ES-I3 (cell line): ENCODE data around the gene ST6GALNAC5.

ENCODE experiments used
- H3K36me3 ChIP-seq: 2 replicates; pipeline ENCODE4 v1.6.1; 2013; ENCODE audit warnings: mild to moderate bottlenecking, low read length, control low read depth, moderate library complexity; ENCODE audit not compliant: insufficient read depth
- H3K4me1 ChIP-seq: 2 replicates; pipeline ENCODE4 v1.6.1; 2013; ENCODE audit warnings: mild to moderate bottlenecking, control low read depth, low read length; ENCODE audit not compliant: insufficient read depth
- H3K9ac ChIP-seq: 2 replicates; pipeline ENCODE4 v1.6.1; 2013; ENCODE audit warnings: low read depth, mild to moderate bottlenecking, low read length, moderate library complexity
- H3K9me3 ChIP-seq: 2 replicates; pipeline ENCODE4 v1.6.1; 2013; ENCODE audit warnings: mild to moderate bottlenecking, low read length, moderate library complexity; ENCODE audit not compliant: control insufficient read depth, insufficient read depth

The ST6GALNAC5 gene

GRCh38 chr1:77044133-77044849 lies 177.0 kb downstream of the ST6GALNAC5 start:
- no peak overlapping the region for H3K9ac ChIP-seq
- no peaks in the 10 kb centered on the region for H3K9me3 ChIP-seq
- no peaks in the 10 kb centered on the region; the same call in 1 of the 2 replicates for H3K4me1 ChIP-seq
- H3K36me3 ChIP-seq, result no peaks in the 10 kb centered on the region

GRCh38 chr1:77047575-77047974 lies 180.3 kb downstream of the ST6GALNAC5 start:
- no peaks in the 10 kb centered on the region for H3K9me3 ChIP-seq
- no peak overlapping the region for H3K9ac ChIP-seq
- no peaks in the 10 kb centered on the region for H3K36me3 ChIP-seq
- H3K4me1 ChIP-seq, result no peaks in the 10 kb centered on the region

DNA sequence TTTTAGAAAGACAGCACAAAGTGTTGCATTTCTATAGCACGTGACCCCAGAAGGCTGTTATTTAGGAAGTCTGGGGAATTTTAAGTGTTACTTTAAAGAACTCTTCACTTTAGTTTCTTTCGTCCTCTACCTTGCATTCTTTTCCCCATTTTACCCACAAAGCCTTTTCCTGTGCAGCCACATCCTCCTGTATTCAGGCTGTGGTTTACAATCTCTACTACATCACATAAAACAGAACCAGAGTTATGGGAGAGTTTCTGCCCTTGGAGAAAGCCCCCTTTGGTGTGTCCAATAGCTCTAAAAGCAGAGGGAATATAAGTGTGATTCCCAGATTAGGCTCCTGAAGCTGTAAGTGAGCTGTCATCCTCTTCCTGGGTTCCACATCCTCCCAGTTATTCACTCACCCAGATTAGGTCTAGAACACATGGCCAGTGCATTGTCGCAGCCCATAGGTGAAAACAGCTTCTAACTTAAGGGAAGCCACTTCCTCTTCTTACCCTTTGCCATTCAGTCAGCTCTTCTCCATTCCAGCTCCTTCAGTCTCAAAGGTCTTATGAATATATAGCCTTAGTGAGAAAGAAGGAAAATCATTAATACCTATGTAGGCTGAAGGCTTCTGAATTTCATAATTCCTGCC lies 180.8 kb downstream of the ST6GALNAC5 start:
- no peak overlapping the region for H3K9ac ChIP-seq
- no peaks in the 10 kb centered on the region for H3K4me1 ChIP-seq
- no peaks in the 10 kb centered on the region for H3K9me3 ChIP-seq
- no peaks in the 10 kb centered on the region for H3K36me3 ChIP-seq

DNA sequence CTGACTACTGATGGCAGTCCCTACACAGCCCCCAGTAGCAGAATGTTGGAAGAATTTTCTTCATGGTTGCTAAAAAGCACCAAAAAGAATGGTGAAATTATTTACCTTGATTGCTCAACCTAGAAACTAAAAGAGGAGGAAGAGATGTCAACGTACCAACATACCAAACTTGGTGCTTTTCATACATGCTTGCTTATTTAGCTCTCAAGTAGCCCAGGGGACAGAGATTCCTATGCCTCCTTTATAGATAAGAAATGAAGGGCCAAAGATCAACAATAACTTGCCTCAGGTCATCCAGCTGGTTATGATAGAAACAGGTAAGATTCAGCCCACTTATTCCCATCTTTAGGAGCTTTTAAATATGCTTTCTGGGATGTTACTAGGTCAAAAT lies 181.3 kb downstream of the ST6GALNAC5 start:
- Histone ChIP-seq H3K4me1 (no peaks in the 10 kb centered on the region), H3K36me3 (no peaks in the 10 kb centered on the region), H3K9ac (no peak overlapping the region), H3K9me3 (no peaks in the 10 kb centered on the region)

DNA sequence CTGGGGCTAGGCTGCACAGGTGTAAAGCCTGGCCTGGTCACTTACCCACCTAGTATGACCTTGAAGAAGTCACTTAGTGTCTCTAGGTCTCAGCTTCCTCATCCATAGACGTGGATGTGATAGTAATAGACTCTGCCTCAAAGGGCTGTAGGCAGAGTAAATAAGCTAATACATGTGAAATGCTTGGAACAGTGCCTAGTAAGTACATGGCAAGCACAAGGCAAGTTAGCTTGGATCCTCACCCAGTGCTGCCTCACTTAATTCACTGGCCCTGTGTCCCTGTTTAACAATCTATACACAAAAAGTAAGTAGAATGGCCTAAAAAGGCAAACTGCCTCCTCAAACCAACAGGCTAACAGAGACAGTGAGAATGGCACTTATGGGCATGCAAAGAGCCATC lies 184.1 kb downstream of the ST6GALNAC5 start:
- H3K36me3 ChIP-seq, result no peaks in the 10 kb centered on the region; the same call in 1 of the 2 replicates
- no peaks in the 10 kb centered on the region for H3K4me1 ChIP-seq
- no peaks in the 10 kb centered on the region for H3K9me3 ChIP-seq
- no peak overlapping the region for H3K9ac ChIP-seq

GRCh38 chr1:77056525-77056924 lies 189.2 kb downstream of the ST6GALNAC5 start:
- Histone ChIP-seq H3K9me3 (no peaks in the 10 kb centered on the region), H3K4me1 (peaks cover 10% of the 10 kb centered on the region; the same call in 1 of the 2 replicates), H3K9ac (no peak overlapping the region), H3K36me3 (no peaks in the 10 kb centered on the region; the same call in 1 of the 2 replicates)

DNA sequence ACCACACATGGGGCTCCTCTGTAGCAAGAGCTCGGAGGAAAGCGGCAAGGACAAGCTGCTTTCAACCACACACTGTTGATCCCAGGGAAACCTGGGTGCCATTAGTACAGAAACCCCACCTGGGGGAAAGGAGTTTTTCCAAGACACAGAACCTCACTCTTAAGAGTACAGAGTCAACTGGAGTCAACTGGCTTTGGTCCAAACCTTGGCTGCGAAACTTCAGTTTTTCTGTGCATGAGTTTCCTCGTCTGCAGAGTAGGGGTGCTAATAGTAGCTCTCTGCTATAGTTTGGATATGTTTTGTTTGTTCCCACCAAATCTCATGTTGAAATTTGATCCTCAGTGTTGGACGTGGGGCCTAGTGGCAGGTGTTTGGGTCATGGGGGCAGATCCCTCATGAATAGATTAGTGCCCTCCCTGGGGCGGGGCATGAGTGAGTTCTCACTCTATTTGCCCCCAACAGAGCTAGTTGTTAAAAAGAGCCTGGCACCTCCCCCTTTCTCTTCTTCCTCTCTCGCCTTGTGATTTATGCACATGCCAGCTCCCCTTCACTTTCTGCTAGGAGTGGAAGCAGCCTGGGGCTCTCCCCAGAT lies 190.8 kb downstream of the ST6GALNAC5 start:
- peaks cover 10% of the 10 kb centered on the region; the same call in 1 of the 2 replicates for H3K4me1 ChIP-seq

GRCh38 chr1:77060000-77060399 lies 192.7 kb downstream of the ST6GALNAC5 start:
- H3K9ac ChIP-seq, result no peak overlapping the region
- H3K36me3 ChIP-seq, result no peaks in the 10 kb centered on the region
- peaks cover 10% of the 10 kb centered on the region; the same call in 1 of the 2 replicates for H3K4me1 ChIP-seq
- H3K9me3 ChIP-seq, result no peaks in the 10 kb centered on the region

More for the DNA sequence above, 190.8 kb downstream of the ST6GALNAC5 start:
- no peaks in the 10 kb centered on the region for H3K9me3 ChIP-seq
- H3K36me3 ChIP-seq, result no peaks in the 10 kb centered on the region; the same call in 1 of the 2 replicates
- H3K9ac ChIP-seq, result no peak overlapping the region

DNA sequence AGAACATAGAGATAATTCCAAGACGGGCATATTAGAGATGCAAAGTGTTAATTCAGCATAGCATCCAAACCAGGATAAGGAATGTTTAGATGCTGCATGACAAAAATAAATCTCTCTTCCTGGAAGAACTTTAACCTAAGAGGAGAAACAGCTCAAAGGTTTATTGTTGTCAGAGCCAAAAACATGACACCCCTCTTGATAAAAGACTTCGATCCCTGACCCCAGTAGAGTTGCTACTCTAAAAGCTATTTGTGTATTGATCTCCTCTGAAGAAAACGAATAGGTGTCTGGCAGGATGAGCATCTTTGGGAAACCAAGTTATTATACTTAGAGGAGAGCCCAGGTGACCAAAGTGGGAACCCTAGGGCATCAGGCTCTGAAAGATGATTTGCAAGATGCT lies 193.9 kb downstream of the ST6GALNAC5 start:
- Histone ChIP-seq H3K9ac (no peak overlapping the region), H3K9me3 (no peaks in the 10 kb centered on the region), H3K4me1 (peaks cover 10% of the 10 kb centered on the region; the same call in 1 of the 2 replicates), H3K36me3 (no peaks in the 10 kb centered on the region)

DNA sequence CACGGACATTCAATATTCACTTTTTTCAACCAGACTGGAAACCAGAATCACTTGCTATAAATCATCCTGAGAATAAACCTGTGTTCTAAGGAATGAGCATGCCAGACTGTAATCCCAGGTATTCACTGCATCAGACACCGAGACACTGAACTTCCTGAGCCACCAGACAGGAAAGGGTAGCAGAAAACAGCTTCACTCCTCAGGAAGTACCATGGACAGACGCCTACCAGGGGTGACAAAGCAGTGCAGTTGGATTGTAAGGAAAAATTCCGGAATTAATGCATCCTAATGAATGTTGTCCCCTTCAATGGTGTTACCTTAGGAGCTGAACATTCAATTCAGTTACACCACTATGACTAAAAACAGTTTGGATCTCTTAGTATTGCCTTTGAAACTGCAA lies 195.8 kb downstream of the ST6GALNAC5 start:
- peaks cover 10% of the 10 kb centered on the region; the same call in 1 of the 2 replicates for H3K4me1 ChIP-seq
- H3K9me3 ChIP-seq, result no peaks in the 10 kb centered on the region
- H3K9ac ChIP-seq, result no peak overlapping the region
- H3K36me3 ChIP-seq, result no peaks in the 10 kb centered on the region

- peaks cover 7% of the 10 kb centered on the region; the same call in 1 of the 2 replicates for H3K4me1 ChIP-seq
- H3K9me3 ChIP-seq, result no peaks in the 10 kb centered on the region
- H3K36me3 ChIP-seq, result no peaks in the 10 kb centered on the region
These were observed 197.0 kb downstream of the ST6GALNAC5 start for GRCh38 chr1:77064246-77064645.

DNA sequence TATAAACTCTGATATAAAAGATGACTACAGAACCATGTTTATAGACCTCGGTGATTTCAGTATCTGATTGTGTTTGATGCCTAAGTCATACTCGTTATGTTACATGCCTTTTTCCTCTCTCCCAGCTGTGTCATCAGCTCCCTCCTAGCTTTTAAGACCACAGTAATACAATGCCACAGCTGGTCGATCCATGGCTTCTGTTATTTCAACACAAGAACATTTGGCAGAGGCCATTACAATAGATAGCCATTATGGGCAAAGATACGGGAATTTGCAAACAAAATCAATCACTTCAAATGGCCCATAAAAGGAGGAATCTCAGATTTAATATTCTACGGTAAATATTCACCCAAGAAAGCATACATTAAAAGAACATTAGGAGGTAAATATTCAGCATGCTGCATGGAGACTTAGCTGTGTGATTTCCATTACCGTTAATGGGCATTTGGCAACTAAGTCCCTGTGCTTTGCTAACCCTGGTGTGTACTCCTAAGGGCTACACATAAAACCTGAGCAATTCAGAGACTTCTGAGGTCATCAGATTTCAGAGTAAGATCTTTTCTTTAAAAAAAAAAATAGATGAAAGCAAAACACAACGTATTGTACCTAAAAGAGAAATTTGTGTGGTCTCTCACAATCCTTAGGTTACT lies 198.5 kb downstream of the ST6GALNAC5 start:
- H3K36me3 ChIP-seq, result no peaks in the 10 kb centered on the region
- no peak overlapping the region for H3K9ac ChIP-seq
- H3K4me1 ChIP-seq, result no peaks in the 10 kb centered on the region
- no peaks in the 10 kb centered on the region for H3K9me3 ChIP-seq

More at GRCh38 chr1:77064246-77064645, 197.0 kb downstream of the ST6GALNAC5 start:
- H3K9ac ChIP-seq, result no peak overlapping the region

DNA sequence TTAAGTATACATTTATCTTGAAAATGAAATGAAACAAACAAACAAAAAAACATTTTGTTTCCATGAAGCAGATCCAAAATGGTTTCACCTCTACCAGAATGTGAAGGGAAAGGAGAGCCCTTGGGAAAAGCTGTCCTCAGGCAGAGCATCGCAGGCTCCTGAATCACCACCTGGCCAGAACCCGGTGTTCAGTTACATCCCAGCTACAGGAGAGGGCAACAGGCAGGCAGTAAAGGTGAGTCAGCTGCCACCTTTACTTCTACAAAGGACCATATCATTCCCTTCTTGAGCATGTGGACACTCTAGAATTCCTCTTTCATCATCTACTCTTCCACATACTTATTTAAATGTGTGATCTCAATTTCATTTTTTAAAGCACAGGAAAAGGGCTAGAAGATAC lies 200.7 kb downstream of the ST6GALNAC5 start:
- Histone ChIP-seq H3K4me1 (no peaks in the 10 kb centered on the region), H3K9me3 (no peaks in the 10 kb centered on the region), H3K36me3 (no peaks in the 10 kb centered on the region), H3K9ac (no peak overlapping the region)

DNA sequence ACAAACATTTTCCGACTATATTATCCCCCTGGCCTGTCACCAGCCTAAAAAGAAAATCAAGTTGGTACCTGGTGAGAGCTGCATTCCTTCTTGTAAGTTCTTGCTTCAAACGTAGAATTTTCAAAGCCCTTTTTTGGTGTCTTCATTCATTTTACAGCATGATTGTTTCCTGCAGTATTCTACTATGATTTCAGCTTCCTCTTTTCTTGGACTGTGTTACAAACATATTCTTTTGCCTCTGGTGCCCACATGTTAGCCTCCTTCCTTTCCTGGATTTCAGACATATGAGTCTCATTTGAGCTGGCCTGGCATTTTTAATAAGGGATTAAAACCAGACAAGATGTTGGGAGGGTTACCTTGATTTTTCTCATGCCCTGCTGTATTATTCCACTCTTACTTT lies 209.5 kb downstream of the ST6GALNAC5 start:
- Histone ChIP-seq H3K9ac (no peak overlapping the region), H3K9me3 (no peaks in the 10 kb centered on the region), H3K36me3 (no peaks in the 10 kb centered on the region), H3K4me1 (peaks cover 6% of the 10 kb centered on the region; the same call in 1 of the 2 replicates)
